ENCODE data around the gene LRRC8B. TPM values are rescaled to one million over a fixed set of nuclear protein-coding genes. Genes with fewer than 3 reads are reported as not detected.

The LRRC8B gene
- total and polyA plus RNA-seq, 2 of the 8 experiments (the other 6 are each of a cell fraction or from before 2014, with no cell fraction given): 18.4 to 29.2 TPM

DNA sequence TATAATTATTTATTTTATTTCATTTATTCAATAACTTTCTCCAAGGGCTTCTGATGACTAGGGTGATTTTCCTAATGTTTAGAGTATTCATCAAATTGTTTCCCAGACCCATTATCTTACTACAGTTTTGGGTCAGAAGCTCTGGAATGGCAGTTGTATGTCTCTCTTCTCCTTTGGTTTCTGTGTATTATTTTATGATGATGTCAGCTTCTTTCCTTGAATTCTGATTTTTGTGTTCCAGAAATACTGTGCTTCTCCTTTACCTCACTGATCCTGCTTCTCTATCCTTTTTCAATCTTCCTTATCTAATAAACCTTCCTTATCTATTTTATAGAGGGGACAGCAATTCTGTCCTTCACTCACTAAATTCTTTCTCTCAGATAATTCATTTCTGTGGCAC is 48.8 kb downstream of the LRRC8B start (continued):
- TF ChIP-seq, protein P1, sequence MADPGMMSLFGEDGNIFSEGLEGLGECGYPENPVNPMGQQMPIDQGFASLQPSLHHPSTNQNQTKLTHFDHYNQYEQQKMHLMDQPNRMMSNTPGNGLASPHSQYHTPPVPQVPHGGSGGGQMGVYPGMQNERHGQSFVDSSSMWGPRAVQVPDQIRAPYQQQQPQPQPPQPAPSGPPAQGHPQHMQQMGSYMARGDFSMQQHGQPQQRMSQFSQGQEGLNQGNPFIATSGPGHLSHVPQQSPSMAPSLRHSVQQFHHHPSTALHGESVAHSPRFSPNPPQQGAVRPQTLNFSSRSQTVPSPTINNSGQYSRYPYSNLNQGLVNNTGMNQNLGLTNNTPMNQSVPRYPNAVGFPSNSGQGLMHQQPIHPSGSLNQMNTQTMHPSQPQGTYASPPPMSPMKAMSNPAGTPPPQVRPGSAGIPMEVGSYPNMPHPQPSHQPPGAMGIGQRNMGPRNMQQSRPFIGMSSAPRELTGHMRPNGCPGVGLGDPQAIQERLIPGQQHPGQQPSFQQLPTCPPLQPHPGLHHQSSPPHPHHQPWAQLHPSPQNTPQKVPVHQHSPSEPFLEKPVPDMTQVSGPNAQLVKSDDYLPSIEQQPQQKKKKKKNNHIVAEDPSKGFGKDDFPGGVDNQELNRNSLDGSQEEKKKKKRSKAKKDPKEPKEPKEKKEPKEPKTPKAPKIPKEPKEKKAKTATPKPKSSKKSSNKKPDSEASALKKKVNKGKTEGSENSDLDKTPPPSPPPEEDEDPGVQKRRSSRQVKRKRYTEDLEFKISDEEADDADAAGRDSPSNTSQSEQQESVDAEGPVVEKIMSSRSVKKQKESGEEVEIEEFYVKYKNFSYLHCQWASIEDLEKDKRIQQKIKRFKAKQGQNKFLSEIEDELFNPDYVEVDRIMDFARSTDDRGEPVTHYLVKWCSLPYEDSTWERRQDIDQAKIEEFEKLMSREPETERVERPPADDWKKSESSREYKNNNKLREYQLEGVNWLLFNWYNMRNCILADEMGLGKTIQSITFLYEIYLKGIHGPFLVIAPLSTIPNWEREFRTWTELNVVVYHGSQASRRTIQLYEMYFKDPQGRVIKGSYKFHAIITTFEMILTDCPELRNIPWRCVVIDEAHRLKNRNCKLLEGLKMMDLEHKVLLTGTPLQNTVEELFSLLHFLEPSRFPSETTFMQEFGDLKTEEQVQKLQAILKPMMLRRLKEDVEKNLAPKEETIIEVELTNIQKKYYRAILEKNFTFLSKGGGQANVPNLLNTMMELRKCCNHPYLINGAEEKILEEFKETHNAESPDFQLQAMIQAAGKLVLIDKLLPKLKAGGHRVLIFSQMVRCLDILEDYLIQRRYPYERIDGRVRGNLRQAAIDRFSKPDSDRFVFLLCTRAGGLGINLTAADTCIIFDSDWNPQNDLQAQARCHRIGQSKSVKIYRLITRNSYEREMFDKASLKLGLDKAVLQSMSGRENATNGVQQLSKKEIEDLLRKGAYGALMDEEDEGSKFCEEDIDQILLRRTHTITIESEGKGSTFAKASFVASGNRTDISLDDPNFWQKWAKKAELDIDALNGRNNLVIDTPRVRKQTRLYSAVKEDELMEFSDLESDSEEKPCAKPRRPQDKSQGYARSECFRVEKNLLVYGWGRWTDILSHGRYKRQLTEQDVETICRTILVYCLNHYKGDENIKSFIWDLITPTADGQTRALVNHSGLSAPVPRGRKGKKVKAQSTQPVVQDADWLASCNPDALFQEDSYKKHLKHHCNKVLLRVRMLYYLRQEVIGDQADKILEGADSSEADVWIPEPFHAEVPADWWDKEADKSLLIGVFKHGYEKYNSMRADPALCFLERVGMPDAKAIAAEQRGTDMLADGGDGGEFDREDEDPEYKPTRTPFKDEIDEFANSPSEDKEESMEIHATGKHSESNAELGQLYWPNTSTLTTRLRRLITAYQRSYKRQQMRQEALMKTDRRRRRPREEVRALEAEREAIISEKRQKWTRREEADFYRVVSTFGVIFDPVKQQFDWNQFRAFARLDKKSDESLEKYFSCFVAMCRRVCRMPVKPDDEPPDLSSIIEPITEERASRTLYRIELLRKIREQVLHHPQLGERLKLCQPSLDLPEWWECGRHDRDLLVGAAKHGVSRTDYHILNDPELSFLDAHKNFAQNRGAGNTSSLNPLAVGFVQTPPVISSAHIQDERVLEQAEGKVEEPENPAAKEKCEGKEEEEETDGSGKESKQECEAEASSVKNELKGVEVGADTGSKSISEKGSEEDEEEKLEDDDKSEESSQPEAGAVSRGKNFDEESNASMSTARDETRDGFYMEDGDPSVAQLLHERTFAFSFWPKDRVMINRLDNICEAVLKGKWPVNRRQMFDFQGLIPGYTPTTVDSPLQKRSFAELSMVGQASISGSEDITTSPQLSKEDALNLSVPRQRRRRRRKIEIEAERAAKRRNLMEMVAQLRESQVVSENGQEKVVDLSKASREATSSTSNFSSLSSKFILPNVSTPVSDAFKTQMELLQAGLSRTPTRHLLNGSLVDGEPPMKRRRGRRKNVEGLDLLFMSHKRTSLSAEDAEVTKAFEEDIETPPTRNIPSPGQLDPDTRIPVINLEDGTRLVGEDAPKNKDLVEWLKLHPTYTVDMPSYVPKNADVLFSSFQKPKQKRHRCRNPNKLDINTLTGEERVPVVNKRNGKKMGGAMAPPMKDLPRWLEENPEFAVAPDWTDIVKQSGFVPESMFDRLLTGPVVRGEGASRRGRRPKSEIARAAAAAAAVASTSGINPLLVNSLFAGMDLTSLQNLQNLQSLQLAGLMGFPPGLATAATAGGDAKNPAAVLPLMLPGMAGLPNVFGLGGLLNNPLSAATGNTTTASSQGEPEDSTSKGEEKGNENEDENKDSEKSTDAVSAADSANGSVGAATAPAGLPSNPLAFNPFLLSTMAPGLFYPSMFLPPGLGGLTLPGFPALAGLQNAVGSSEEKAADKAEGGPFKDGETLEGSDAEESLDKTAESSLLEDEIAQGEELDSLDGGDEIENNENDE (IDR thresholded peaks at IDR 0.05; ENCODE audit: insufficient replicate concordance, low read length): no peak
- TF ChIP-seq, protein P2, sequence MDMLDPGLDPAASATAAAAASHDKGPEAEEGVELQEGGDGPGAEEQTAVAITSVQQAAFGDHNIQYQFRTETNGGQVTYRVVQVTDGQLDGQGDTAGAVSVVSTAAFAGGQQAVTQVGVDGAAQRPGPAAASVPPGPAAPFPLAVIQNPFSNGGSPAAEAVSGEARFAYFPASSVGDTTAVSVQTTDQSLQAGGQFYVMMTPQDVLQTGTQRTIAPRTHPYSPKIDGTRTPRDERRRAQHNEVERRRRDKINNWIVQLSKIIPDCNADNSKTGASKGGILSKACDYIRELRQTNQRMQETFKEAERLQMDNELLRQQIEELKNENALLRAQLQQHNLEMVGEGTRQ (IDR thresholded peaks at IDR 0.05; ENCODE audit: low read length): no peak
- no peak for TF ChIP-seq EGR1 (IDR thresholded peaks at IDR 0.05; ENCODE audit: borderline replicate concordance, low read depth, low read length)
- no peak for TF ChIP-seq BACH1 (IDR thresholded peaks at IDR 0.05; ENCODE audit: low read length)
- no peak for TF ChIP-seq JUN (IDR thresholded peaks at IDR 0.05; ENCODE audit: low read depth, low read length)
- TF ChIP-seq KDM5A (IDR thresholded peaks at IDR 0.05; ENCODE audit: low read length): no peak
- no peak for TF ChIP-seq TBP (IDR thresholded peaks at IDR 0.05; ENCODE audit: low read depth, low read length)
- no peak; the same call in 1 of the 2 replicates for TF ChIP-seq MAFK (IDR thresholded peaks at IDR 0.05; ENCODE audit: low read depth, low read length)
- no peak for TF ChIP-seq YY1 (IDR thresholded peaks at IDR 0.05; ENCODE audit: low read depth, low read length)
- no peak for TF ChIP-seq SIRT6 (IDR thresholded peaks at IDR 0.05; ENCODE audit: low read length)
- TF ChIP-seq SAP30 (IDR thresholded peaks at IDR 0.05; ENCODE audit: insufficient read depth, insufficient replicate concordance, low read length): no peak
- no peak for TF ChIP-seq SP4 (IDR thresholded peaks at IDR 0.05; ENCODE audit: low read length)

Data from H1 (cell line).